H9 (cell line): ENCODE data around the gene DMPK. TPM values are rescaled to one million over a fixed set of nuclear protein-coding genes. Genes with fewer than 3 reads are reported as not detected.
A peak's percentile ranks its signal among the peaks of the same experiment; 100 is the strongest.

Experiments used
- DNase-seq: peaks from one replicate; pipeline ENCODE4 v3.0.0-alpha.2; 2017
- H2AFZ ChIP-seq: one replicate; pipeline ENCODE4 v1.6.1; 2013; ENCODE audit warnings: mild to moderate bottlenecking, low read length, control low read depth, moderate library complexity
- H2AK5ac ChIP-seq: 2 replicates; pipeline ENCODE4 v1.6.1; 2013; ENCODE audit warnings: low read length, control low read depth, mixed read lengths; ENCODE audit not compliant: insufficient read length
- H2BK120ac ChIP-seq: one replicate; pipeline ENCODE4 v1.6.1; 2013; ENCODE audit warnings: low read depth, mild to moderate bottlenecking, low read length, control low read depth, inconsistent platforms; ENCODE audit not compliant: poor library complexity, severe bottlenecking
- H2BK12ac ChIP-seq: 2 replicates; pipeline ENCODE4 v1.6.1; 2013; ENCODE audit warnings: low read length, control low read depth, mixed read lengths, low read depth; ENCODE audit not compliant: insufficient read length
- H2BK15ac ChIP-seq: 2 replicates; pipeline ENCODE4 v1.6.1; 2013; ENCODE audit warnings: low read depth, low read length, control low read depth
- H2BK20ac ChIP-seq: one replicate; pipeline ENCODE4 v1.6.1; 2013; ENCODE audit warnings: low read depth, mild to moderate bottlenecking, low read length, control low read depth, inconsistent platforms; ENCODE audit not compliant: poor library complexity, severe bottlenecking
- H2BK5ac ChIP-seq: 2 replicates; pipeline ENCODE4 v1.6.1; 2013; ENCODE audit warnings: low read length, control low read depth, mixed read lengths; ENCODE audit not compliant: insufficient read length
- H3K14ac ChIP-seq: 2 replicates; pipeline ENCODE4 v1.6.1; 2013; ENCODE audit warnings: low read length, control low read depth; ENCODE audit not compliant: insufficient read depth
- H3K18ac ChIP-seq: 2 replicates; pipeline ENCODE4 v1.6.1; 2013; ENCODE audit warnings: low read depth, mild to moderate bottlenecking, mixed read lengths, low read length, control low read depth; ENCODE audit not compliant: insufficient read length
- H3K23ac ChIP-seq: 2 replicates; pipeline ENCODE4 v1.6.1; 2013; ENCODE audit warnings: low read length, control low read depth, mixed read lengths, low read depth; ENCODE audit not compliant: insufficient read length
- H3K23me2 ChIP-seq: 2 replicates; pipeline ENCODE4 v1.6.1; 2013; ENCODE audit warnings: low read depth, mild to moderate bottlenecking, mixed read lengths, low read length, control low read depth; ENCODE audit not compliant: insufficient read length, poor library complexity, severe bottlenecking
- H3K27ac ChIP-seq: 2 replicates; pipeline ENCODE4 v1.5.1; 2013; ENCODE audit warnings: low read length, control low read depth, mixed read lengths, low read depth; ENCODE audit not compliant: insufficient read length
- H3K27me3 ChIP-seq: 2 replicates; pipeline ENCODE4 v1.6.1; 2013; ENCODE audit warnings: low read length, control low read depth, inconsistent platforms; ENCODE audit not compliant: insufficient read depth
- H3K4ac ChIP-seq: 2 replicates; pipeline ENCODE4 v1.6.1; 2013; ENCODE audit warnings: low read depth, mild to moderate bottlenecking, control low read depth, inconsistent platforms, low read length, moderate library complexity
- H3K4me1 ChIP-seq: 2 replicates; pipeline ENCODE4 v1.6.1; 2013; ENCODE audit warnings: low read length, control low read depth, inconsistent platforms; ENCODE audit not compliant: insufficient read depth
- H3K4me2 ChIP-seq: 2 replicates; pipeline ENCODE4 v1.6.1; 2013; ENCODE audit warnings: low read length, control low read depth, mixed read lengths; ENCODE audit not compliant: insufficient read length, insufficient read depth
- H3K56ac ChIP-seq: 2 replicates; pipeline ENCODE4 v1.6.1; 2013; ENCODE audit warnings: low read depth, mild to moderate bottlenecking, mixed read lengths, low read length, control low read depth; ENCODE audit not compliant: insufficient read length
- H3K79me1 ChIP-seq: 2 replicates; pipeline ENCODE4 v1.6.1; 2013; ENCODE audit warnings: low read depth, mild to moderate bottlenecking, moderate library complexity, low read length, control low read depth, inconsistent platforms; ENCODE audit not compliant: insufficient read depth, poor library complexity, severe bottlenecking
- H3K79me2 ChIP-seq: 2 replicates; pipeline ENCODE4 v1.6.1; 2013; ENCODE audit warnings: low read length, control low read depth, inconsistent platforms; ENCODE audit not compliant: insufficient read depth
- H3K9ac ChIP-seq: 2 replicates; pipeline ENCODE4 v1.6.1; 2013; ENCODE audit warnings: low read length, control low read depth, mixed read lengths; ENCODE audit not compliant: insufficient read length; ENCODE audit errors: extremely low read depth
- H3K9me3 ChIP-seq: one replicate; pipeline ENCODE4 v1.6.1; 2013; ENCODE audit warnings: low read depth, low read length, inconsistent platforms; ENCODE audit not compliant: control insufficient read depth
- H3T11ph ChIP-seq: one replicate; pipeline ENCODE4 v1.6.1; 2013; ENCODE audit warnings: mild to moderate bottlenecking, low read length, control low read depth, inconsistent platforms
- H4K20me1 ChIP-seq: one replicate; pipeline ENCODE4 v1.6.1; 2013; ENCODE audit not compliant: control insufficient read depth, insufficient read length, insufficient read depth
- H4K5ac ChIP-seq: 2 replicates; pipeline ENCODE4 v1.6.1; 2013; ENCODE audit warnings: low read depth, mild to moderate bottlenecking, mixed read lengths, low read length, control low read depth; ENCODE audit not compliant: insufficient read length
- H4K8ac ChIP-seq: replicated peaks from 2 replicates; pipeline ENCODE4 v1.6.1; 2013; ENCODE audit warnings: low read length, control low read depth, mixed read lengths, low read depth; ENCODE audit not compliant: insufficient read length
- H4K91ac ChIP-seq: 2 replicates; pipeline ENCODE4 v1.6.1; 2013; ENCODE audit warnings: low read depth, mild to moderate bottlenecking, moderate library complexity, mixed read lengths, low read length, control low read depth; ENCODE audit not compliant: insufficient read length
- H3K27ac Mint-ChIP-seq, 3 experiments: 2 replicates in 2 of 3; 3 replicates in 1 of 3; pipeline ENCODE4 v1.8.0; 2020 to 2021; ENCODE audit warnings: mixed read lengths in 3 of 3, mild to moderate bottlenecking in 1 of 3, moderate library complexity in 1 of 3
- H3K27me3 Mint-ChIP-seq: 2 replicates; pipeline ENCODE4 v1.8.0; 2021; ENCODE audit warnings: low read depth, mild to moderate bottlenecking, moderate library complexity, mixed read lengths
- H3K36me3 Mint-ChIP-seq, 3 experiments: 2 replicates in 2 of 3; 3 replicates in 1 of 3; pipeline ENCODE4 v1.8.0; 2020 to 2021; ENCODE audit warnings: low read depth in 3 of 3, mixed read lengths in 3 of 3; ENCODE audit not compliant: insufficient read depth in 1 of 3
- H3K4me1 Mint-ChIP-seq, 2 experiments: 2 replicates each; pipeline ENCODE4 v1.8.0; 2020; ENCODE audit warnings: mixed read lengths in 2 of 2
- H3K4me3 Mint-ChIP-seq, 2 experiments: 2 replicates in 1 of 2; 3 replicates in 1 of 2; pipeline ENCODE4 v1.8.0; 2020 to 2021; ENCODE audit warnings: mild to moderate bottlenecking in 2 of 2, mixed read lengths in 2 of 2, moderate library complexity in 1 of 2
- H3K9me3 Mint-ChIP-seq, 2 experiments: 2 replicates in 1 of 2; 3 replicates in 1 of 2; pipeline ENCODE4 v1.8.0; 2020; ENCODE audit warnings: mild to moderate bottlenecking in 2 of 2, mixed read lengths in 2 of 2, moderate library complexity in 1 of 2
- CTCF ChIP-seq: fragments of 200-600 bp; sonication (generic); conservative IDR thresholded peaks from 3 replicates; pipeline ENCODE4 v1.8.0; 2021; ENCODE audit warnings: antibody characterized with exemption, mild to moderate bottlenecking
- WGBS: extraction: QIAGEN DNeasy Blood & Tissue Kit; methylation state at CpG from one replicate; pipeline ENCODE4 v1.1.7; 2013; ENCODE audit warnings: missing lambda C conversion rate, low lambda C conversion rate, mixed read lengths; ENCODE audit not compliant: insufficient read length; ENCODE audit errors: extremely low coverage; 5-methylcytosine and 5-hydroxymethylcytosine counted together
- total RNA-seq: library from RNA; stranded (reverse); gene quantifications from 2 replicates; pipeline ENCODE4 v1.2.1, GENCODE V29; 2021

DMPK gene
- total RNA-seq, 1 experiment from 2014 or later: 67.4 TPM

GRCh38 chr19:45793876-45794275 is 11.6 kb upstream of the DMPK start:
- no peak overlapping the region for H3K18ac ChIP-seq
- H3K4me1 ChIP-seq: 0 out of 2 replicates have a peak, but pooled peaks cover 3% of the 10 kb centered on the region
- H2BK12ac ChIP-seq: no peak overlapping the region
- no peak for DNase-seq
- H4K5ac ChIP-seq: no peak overlapping the region
- H4K20me1 ChIP-seq: no peaks in the 10 kb centered on the region
- no peak overlapping the region for H3K4me2 ChIP-seq
- H3K4me3 Mint-ChIP-seq: peak overlapping the region in 1 of 2 experiments; percentile 42; a peak in 1 of 5 replicates
- no peak overlapping the region for H2BK120ac ChIP-seq
- no peaks in the 10 kb centered on the region for H3K9me3 ChIP-seq
- H4K91ac ChIP-seq: no peak overlapping the region
- no peak overlapping the region for H3K23ac ChIP-seq
- H3T11ph ChIP-seq: no peak overlapping the region
- no peak for TF ChIP-seq CTCF
- H3K23me2 ChIP-seq: peaks cover 7% of the 10 kb centered on the region
- no peak overlapping the region; a peak in 1 of 7 replicates for H3K27ac Mint-ChIP-seq
- peaks cover 8% of the 10 kb centered on the region for H3K79me1 ChIP-seq
- H4K8ac ChIP-seq: no peak overlapping the region
- H3K79me2 ChIP-seq: 0 out of 2 replicates have a peak, but pooled peaks cover 3% of the 10 kb centered on the region
- no peak overlapping the region for H2AFZ ChIP-seq
- H3K27me3 Mint-ChIP-seq: peaks cover 23% of the 10 kb centered on the region
- H3K9me3 Mint-ChIP-seq: peaks cover 0 to 2% of the 10 kb centered on the region in 2 experiments; a peak in 1 of 5 replicates
- H3K27me3 ChIP-seq: no peaks in the 10 kb centered on the region
- H3K36me3 Mint-ChIP-seq: peaks cover 9 to 20% (median 19%) of the 10 kb centered on the region in 3 experiments
- peaks cover 21 to 26% of the 10 kb centered on the region in 2 experiments for H3K4me1 Mint-ChIP-seq
- H3K9ac ChIP-seq: no peak overlapping the region
- no peak overlapping the region for H2BK15ac ChIP-seq
- no peak overlapping the region for H2BK20ac ChIP-seq
- no peak overlapping the region for H2AK5ac ChIP-seq
- H3K14ac ChIP-seq: no peak overlapping the region
- no peak overlapping the region for H2BK5ac ChIP-seq
- no peak overlapping the region for H3K4ac ChIP-seq
- H3K27ac ChIP-seq: no peak overlapping the region
- no CpG with 5 or more reads among the region's 6 CpGs for WGBS
- no peak overlapping the region for H3K56ac ChIP-seq
